Keratinocyte (primary cell): ENCODE measurements around the gene B3GNT9.
A peak's percentile ranks its signal among the peaks of the same experiment; 100 is the strongest.

ENCODE experiments used
- EZH2 ChIP-seq: IDR thresholded peaks from one replicate; pipeline ENCODE4 v1.6.1; 2012; ENCODE audit warnings: inconsistent platforms, mild to moderate bottlenecking, low read length, moderate library complexity
- TF ChIP-seq, protein P1 (sequence below), 3 experiments: IDR thresholded peaks in 1 of 3; conservative IDR thresholded peaks in 1 of 3; optimal IDR thresholded peaks in 1 of 3; 2 replicates in 2 of 3; 3 replicates in 1 of 3; pipeline versions ENCODE3 to v1.5.1; 2011; ENCODE audit warnings: low read length in 3 of 3, mild to moderate bottlenecking in 3 of 3, moderate library complexity in 2 of 3, control low read depth in 1 of 3, inconsistent platforms in 1 of 3; ENCODE audit not compliant: insufficient read depth in 2 of 3; ENCODE audit errors: extremely low read depth in 1 of 3

GRCh38 chr16:67100569-67101310, 50.1 kb downstream of the B3GNT9 start:
- TF ChIP-seq, protein P1, sequence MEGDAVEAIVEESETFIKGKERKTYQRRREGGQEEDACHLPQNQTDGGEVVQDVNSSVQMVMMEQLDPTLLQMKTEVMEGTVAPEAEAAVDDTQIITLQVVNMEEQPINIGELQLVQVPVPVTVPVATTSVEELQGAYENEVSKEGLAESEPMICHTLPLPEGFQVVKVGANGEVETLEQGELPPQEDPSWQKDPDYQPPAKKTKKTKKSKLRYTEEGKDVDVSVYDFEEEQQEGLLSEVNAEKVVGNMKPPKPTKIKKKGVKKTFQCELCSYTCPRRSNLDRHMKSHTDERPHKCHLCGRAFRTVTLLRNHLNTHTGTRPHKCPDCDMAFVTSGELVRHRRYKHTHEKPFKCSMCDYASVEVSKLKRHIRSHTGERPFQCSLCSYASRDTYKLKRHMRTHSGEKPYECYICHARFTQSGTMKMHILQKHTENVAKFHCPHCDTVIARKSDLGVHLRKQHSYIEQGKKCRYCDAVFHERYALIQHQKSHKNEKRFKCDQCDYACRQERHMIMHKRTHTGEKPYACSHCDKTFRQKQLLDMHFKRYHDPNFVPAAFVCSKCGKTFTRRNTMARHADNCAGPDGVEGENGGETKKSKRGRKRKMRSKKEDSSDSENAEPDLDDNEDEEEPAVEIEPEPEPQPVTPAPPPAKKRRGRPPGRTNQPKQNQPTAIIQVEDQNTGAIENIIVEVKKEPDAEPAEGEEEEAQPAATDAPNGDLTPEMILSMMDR (optimal IDR thresholded peaks at IDR 0.05 in 1 of 3, IDR thresholded peaks at IDR 0.05 in 1 of 3, conservative IDR thresholded peaks at IDR 0.05 in 1 of 3; ENCODE audit: extremely low read depth in 1 of 3, insufficient read depth in 2 of 3, low read length in 3 of 3): peak in 1 of 3 experiments; percentile 22
- no peak for TF ChIP-seq EZH2
